HG03139 (cell line): ENCODE measurements around the gene DLX4.

ENCODE experiments used
- ATAC-seq: cut with Tn5 transposase; IDR thresholded peaks from one replicate; pipeline ENCODE4 v1.9.1; 2021; ENCODE audit not compliant: unreplicated experiment

Gene DLX4

DNA sequence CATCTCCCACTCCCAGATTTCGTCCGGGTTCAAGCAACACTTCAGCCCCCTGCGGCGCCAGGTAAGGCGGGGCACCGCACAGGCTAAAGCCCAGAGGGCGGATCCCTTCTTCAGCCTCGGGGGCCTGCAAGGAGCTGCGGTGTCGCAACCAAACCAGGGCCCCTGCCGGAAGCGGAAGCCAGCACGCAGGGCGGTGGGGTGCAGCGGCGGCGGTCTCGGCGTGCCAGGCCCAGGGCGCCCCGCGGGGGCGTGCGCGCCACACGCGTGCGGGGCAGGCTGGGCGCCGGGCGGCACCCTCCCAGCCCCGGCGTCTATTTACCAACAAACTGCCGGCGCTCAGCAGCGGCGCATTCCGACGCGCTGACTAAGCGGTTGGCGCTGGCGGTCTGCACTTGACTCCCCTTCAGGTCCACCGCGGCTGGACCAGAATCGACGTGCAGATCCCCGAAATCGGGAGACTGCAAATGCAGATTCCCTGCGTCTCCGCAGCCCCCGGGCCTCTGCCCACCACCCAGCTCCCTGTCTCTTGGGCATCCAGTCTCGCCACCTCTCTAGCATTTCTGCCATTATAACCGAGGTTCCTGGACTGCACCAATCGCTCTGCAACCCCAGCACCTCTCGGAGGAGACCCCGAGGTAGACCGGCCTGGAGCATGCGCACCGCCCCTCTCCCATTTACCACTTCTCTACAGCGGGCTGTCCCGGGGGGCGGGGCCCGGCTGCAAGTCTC is 421 bp upstream of the DLX4 start:
- no peak for ATAC-seq

DNA sequence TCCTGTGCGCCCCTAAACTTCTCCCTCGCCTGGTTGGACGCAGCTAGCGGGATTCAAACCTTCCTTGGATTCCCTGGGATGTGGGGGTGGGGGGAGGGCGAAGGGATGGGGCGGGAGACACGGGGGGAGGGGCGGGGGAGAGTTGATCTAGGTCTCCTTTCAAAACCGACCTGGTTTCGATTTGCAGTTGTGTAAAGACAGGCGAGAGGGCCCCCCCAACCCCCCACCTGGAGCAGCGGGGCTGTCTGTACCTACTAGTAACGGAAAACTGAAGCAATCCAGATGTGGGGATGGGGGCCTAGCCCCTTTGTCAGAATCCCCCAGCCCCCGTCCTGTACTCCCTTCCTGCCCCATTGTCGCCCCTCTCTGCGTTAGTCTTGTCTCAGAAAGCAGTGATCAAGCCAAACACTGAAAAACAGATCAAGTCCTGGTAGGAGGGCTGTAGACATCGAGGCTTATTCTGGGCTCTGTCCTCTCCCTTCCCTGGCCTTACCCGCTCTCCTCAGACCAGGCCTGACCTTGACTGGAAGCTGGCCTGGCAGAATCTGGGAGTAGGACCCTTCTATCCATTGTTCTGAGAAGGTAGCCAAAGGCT is 902 bp downstream of the DLX4 start:
- no peak for ATAC-seq

DNA sequence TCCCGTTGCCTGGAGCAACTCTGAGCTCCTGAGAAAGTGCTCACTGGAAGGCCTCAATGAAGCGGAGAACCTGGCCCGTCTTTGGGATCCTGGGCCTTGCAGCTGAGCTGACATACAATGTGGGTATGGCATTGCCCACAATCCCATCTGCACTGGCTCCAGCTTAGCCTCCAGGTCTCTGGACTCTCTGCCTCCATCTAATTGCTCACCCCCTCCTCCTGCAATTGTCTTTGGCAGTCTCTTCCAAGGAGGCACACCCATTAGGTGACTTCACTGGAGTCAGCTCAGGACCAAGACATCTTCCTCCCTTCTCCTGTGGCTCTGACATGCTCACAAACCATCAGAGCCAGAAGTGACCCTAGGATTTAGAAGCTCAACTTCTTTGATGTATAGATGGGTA is 1.5 kb downstream of the DLX4 start:
- ATAC-seq: no peak

DNA sequence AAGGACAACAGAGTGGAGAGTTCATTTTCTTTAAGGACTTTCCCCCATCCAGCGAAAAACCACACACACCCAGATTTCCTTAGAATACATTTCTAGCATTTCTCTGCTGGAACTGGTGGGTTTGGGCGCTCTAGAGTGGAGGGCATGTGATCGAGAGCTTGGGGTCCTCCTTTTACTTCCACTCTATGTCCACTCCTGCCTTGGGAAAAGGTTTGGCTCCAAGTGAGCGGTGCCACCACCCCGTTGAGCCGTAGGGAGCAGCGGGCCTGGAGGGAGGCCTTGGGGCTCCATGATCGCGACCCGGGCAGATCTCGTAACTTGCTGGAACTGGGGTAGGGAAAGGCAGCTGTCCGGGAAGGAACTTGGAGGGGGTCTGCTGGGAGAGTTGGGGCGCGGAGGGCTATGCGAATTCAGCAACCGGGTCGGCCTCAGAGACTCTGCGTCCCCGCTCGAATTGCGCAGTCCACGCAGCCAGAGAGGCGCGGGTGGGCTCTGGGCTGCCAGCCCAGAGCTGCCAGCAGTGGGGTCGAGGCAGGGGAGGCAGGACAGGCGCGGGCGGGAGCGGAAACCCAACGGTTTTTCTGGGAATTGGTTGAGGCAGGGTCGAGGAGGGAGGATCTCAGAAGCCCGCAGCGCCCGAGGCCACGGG is 2.3 kb downstream of the DLX4 start:
- no peak for ATAC-seq

DNA sequence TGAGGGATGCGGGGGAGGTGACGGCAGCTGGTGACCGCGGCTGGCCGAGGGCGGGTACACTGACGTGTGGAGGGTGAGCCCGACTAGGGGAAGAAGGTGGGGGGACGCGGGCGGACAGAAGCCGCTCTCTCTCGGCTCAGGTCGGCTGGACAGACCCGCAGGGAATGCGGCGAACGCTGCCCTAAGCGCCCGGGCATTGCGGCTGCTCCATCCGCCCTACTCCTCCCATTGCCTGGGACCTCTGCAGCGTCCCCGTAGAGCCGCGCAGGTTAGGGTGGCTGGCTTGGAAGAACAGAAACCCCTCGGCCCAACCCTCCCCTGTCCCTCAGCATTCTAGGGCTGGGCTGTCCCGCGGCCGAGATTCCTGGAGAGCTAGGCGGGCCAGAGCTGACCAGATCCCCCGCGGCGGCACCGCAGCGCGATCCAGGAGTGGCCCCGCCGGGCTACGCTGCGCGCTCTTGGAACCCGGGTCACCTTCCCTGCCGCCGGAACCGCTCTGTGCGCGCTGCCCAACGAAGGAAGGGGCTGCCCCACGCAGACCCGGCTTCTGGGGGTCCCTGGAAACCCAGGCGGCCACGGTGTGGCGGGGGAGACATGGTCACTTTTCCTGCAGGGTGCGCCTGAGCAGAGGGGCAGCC is 3.0 kb downstream of the DLX4 start:
- ATAC-seq: no peak

DNA sequence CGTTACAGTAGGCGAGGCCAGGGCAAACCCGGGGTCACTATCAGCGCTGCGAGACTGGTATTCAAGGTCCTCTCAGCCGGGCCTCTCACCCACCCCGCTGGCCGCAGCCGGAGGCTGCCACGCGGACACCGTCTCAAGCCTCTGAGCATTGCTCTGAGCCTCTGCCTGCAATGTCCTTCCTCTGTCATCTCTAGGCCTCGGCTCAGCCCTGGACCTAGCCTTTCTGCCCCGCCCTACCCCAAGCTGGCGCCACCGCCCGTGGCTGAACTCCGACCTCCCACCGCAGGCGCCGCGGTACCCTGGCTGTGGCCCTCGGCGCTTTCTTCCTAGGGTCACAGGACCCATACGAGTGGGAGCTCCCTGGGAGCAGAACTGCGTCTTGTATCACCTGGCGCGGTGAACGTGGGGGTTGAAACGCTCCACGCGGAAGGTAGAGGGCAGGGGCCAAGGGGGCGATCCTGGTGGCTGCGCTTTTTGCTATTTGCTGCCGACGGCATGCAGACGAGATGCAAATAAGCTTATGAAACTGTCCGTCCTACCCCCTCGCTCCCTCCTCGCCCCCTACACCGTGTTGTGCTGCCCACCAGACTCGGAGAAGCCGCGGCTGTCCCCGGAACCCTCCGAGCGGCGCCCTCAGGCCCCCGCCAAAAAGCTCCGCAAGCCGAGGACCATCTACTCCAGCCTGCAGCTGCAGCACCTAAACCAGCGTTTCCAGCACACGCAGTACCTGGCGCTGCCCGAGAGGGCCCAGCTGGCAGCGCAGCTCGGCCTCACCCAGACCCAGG is 3.7 kb downstream of the DLX4 start:
- no peak for ATAC-seq

DNA sequence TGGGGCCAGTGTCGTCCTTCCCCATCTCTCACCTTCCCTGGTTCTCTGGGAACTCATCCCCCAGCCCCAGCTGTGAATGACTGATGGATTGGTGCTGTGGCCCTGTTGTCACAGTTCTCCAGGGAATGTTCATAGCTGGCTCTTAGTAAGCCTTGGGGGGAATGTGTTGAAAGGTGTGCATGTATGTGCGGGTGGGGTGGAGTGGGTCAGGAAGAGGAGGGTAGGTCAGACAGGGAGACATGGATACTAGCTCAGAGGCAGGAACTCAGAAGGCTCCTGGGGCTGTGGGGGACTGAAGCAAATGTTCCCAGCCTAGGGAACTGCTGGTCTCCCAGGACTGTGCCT is 4.3 kb downstream of the DLX4 start:
- no peak for ATAC-seq

DNA sequence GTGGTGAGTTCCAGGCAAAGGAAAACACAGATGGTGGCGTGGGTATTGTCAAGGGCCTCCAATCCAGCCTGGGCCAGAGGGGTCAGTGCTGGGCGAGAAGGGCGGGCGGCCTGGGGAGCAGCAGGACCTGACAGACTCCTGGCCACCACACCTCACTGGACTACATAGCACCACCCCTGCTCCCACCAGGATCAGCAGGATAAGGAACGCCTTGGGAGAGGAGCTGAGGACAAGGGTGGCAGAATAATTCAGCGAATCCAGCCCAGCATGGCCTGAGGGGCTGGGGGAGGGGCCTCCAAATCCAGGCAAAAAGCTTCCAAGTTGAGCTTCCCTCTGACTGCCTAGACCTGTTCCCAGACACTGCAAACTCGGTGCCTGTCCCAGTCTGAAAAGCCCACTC is 6.5 kb downstream of the DLX4 start:
- ATAC-seq: no peak

DNA sequence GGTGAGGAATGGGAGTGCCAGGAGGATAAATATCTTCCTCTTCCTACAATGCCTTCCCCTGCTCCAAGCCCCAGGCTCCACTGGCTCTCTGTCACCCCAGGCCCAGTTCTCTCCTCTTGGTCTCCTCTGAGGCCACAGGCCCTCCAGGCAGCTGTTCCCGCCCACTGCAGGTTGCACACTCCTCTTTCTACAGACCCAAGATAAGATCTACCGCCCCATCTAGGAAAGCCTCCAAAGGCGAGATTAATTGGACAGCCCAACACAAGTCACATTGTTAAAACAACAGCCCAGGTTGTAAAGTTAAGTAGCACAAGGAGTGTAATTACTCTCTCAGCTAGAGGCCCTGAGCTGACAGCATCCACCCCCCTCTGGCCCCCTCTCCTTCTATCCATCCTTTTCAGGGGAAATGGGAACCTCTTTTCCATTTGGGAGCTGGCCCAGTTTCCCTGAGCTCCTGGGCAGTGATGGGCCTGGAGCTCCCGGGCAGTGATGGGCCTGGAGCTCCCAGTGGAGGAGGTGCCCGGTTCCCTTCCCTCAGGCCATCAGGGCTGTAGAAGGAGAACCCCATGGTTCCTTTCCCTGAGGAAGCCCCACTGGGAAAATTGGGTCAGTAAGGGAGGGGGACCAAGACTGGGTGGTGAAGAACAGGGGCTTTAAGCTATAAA is 7.3 kb downstream of the DLX4 start:
- ATAC-seq: no peak

DNA sequence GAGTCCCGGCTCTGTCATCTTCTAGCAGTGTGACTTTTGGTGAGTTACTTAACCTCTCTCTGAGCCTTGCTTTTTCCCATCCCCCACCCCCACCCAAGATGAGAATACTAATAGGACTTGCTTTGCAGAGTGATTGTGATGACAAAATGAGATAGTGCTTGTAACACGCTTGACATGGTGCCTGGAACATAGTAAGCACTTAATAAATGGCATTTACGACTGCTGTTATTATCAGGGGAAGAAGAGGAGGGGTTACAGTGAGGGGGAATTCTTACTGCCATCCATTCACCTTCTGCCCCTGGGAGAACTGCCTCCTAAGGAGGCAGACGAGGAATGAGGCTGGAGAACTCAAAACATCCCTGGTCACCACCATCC is 7.8 kb downstream of the DLX4 start:
- no peak for ATAC-seq

DNA sequence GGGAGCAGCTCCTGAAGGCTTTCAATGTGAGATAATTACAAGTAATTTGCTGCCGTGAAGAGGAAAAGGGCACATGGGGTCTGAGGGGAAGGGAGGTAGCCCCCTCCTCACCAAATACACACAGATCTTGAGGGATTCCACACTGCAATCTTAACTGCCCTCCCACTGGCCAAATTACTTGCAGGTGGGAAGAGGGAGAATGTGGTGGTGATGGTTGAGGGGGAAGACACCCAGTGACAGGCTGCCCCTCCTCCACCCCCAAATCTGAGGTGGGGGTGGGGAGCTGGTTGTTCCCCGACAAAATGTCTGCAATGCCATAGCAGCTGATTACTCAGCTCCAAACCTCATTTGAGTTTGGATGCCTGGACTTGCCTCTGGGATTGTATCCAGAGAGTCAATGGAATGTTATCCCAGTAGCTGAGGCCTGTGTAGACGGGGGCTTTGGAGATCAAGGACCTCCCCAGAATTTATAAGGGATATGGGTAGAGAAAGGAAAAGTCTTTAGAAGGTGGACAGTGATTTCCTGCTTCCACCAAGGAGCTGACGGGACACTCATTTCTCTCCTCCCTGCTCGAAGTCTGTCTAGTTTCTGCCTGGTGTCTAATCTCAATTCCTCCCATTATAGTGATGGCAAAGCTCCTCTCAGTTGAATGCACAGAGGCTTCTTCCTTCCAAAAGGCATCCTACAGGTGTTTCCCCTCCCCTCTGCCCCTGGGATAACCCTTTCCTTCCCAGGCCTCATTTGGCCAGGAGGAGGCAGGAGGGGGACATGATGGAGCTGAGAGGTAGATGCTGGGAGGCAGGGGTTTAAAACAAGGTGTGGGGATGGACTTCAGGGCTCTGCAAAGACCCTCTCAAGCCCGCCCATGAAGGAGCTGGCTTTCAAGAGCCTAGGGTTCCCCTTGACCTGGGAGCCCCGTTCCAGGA is 8.7 kb downstream of the DLX4 start:
- ATAC-seq: no peak

DNA sequence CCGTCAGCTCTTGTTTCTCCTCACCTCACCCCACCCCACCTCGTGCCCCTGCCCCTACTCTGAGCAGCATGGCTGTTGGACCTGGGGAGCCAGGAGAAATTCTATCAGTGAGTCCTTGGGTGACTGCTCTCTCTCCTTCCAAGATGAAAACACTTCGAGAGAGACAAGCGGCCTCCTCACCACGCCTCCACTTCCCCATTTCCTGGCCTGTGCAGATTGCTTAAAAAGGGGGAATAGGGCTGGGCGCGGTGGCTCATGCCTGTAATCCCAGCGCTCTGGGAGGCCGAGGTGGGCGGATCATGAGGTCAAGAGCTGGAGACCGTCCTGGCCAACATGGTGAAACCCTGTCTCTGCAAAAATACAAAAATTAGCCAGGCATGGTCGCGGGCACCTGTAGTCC is 9.5 kb downstream of the DLX4 start:
- ATAC-seq: no peak

DNA sequence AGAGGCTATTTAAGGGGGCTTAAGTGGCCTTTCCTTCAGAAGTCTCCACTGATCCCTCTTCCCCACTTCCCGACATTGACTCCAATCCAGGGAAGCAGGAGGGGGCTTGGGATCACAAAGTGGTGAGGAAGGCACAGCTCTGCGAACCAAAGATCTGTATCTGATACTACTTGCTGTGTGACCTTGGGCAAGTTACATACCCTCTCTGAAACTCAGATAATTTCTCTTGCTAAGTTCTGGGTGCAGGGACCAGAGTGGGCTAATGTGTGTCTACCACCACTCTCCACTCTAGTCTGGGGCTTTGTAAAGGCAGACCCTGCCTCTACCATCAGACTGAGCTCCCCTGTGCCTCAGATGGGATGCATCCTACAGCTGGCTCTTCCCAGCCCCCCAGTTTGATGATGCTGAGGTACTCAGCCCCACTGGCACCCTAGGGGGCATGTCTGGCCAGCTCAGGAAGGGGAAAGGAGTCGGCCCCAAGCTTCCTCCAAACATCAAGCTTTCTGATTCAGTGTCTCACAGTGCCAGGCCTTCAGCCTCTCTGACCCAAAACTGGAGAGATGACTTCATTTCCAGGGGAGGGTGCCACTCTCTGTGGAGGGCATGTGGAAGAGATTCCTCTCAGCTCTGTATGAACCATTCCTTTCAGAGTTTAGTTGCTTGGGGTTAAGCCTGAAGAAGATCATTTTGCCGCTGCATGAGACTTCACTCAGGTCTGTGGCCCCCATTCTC is 10.9 kb downstream of the DLX4 start:
- no peak for ATAC-seq

DNA sequence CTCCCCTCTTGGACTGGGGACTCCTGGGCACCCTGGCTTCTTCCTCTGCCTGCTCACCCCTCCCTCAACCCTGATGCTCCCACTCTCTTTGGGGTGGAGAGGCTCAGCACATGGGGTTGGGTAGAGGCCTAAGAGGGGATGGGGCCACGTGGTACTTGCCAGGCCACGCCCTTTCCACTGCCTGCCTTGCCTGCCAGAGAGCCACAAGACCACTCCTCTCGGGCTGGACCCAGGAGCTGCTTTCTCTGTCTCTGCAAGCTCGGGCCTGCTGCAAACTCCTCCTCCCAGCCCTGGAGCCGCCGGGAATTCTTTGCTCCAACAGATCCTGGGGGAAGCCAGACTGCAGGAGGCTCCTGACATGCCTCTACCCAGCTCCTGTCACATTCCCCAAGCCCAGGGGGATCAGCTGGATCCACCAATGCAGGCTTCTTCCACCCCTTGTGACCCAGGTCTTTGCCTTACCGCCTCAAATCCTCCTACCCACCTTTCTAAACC is 11.8 kb downstream of the DLX4 start:
- no peak for ATAC-seq

DNA sequence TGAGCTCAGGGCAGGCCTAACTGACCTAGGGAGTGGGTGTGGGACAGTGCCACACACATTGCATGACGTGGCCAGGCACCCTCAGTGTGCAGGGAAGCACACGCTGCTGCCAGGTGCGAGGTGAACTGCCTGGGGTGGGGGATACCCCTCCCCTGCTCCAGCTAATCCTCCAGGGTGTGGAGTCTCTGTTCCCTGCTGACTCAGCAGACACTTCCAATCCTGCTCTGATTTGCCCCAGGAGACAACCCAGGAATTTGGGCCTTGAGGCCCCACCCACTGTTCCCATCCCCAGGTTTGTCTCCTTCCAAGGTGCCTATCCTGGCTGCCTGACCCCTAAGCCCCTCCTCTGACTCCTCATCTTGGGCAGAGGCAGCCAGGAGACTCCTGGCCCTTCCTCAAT is 15.3 kb downstream of the DLX4 start:
- ATAC-seq: no peak

DNA sequence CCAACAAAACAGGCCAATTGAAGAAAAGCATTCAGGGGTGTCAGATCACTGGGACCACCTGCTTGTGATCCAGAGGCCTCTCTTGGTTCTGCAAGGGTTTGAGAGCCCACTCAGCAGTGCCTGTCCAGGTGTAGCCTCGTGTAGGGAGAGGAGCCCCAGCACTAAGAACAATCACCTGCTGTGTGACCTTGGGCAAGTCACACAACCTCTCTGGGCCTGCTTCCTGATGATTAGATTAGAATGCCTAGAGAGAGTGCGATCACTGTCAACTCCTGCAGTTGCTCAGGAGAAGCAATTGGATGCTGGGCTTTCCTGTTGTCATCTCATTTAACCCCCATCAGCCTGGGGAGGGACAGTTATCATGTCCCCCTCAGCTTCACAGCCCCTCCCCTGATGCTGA is 15.8 kb downstream of the DLX4 start:
- ATAC-seq: no peak

DNA sequence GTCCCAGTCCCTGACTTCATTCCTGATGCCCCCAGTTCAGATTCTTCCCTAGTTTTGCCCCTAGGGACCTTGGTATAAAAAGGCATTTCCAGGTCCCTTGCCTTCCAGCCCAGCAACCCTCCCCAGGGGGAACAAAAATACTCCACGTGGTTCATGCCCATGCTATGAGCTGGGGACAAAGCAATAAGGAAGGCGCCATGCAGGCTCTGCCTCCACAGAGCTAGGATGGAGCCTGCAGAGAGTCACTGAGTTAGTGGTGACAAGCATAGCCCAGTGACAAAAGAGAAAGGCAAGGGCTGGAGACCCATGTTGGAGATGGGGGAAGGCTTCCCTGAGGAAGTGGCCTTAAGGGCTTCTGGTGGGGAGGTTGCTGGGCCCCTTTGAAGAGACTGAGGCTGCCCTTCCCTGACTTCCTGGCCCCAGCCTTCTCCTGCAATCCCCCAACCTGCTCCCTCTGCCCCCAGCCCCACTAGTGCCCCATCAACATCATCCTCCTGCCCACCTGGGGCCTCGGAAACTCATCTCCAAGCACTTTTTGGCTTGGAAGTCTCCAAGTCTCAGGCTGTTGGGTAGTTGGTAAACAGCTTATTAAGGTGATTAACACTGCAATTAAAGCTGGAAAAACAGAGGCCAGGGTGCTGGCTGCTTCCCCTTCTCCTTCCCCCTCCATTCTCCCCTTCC is 16.5 kb downstream of the DLX4 start:
- ATAC-seq: no peak
